Osteoblast (primary cell): Measurements from ENCODE around the gene CPZ. TPM values are rescaled to one million over a fixed set of nuclear protein-coding genes. Genes with fewer than 3 reads are reported as not detected.

Source experiments
- DNase-seq: peaks from one replicate; pipeline ENCODE4 v3.0.0; 2011; ENCODE audit warnings: low spot score, mixed read lengths; ENCODE audit not compliant: insufficient read length; ENCODE audit errors: missing footprints
- H2AFZ ChIP-seq: 2 replicates; pipeline ENCODE4 v1.6.0; 2011; ENCODE audit warnings: mild to moderate bottlenecking, low read length
- H3K27ac ChIP-seq: 2 replicates; pipeline ENCODE4 v1.5.1; 2011; ENCODE audit warnings: mild to moderate bottlenecking, low read depth, low read length, moderate library complexity
- H3K27me3 ChIP-seq: 2 replicates; pipeline ENCODE4 v1.6.0; 2012; ENCODE audit warnings: mild to moderate bottlenecking, control low read depth, inconsistent platforms, low read length, moderate library complexity; ENCODE audit not compliant: insufficient read depth
- H3K36me3 ChIP-seq: 2 replicates; pipeline ENCODE4 v1.5.1; 2011; ENCODE audit warnings: mild to moderate bottlenecking, low read length, control low read depth, moderate library complexity; ENCODE audit not compliant: insufficient read depth
- H3K4me1 ChIP-seq: 2 replicates; pipeline ENCODE4 v1.5.1; 2011; ENCODE audit warnings: mild to moderate bottlenecking, low read length, control low read depth, moderate library complexity; ENCODE audit not compliant: insufficient read depth
- H3K4me2 ChIP-seq: 2 replicates; pipeline ENCODE4 v1.6.0; 2011; ENCODE audit warnings: mild to moderate bottlenecking, low read length; ENCODE audit not compliant: insufficient read depth
- H3K4me3 ChIP-seq: fragments of 200-600 bp; sonication (generic); 3 replicates; pipeline ENCODE4 v1.5.1; 2012; ENCODE audit warnings: mild to moderate bottlenecking, low read length, inconsistent platforms; ENCODE audit not compliant: insufficient read depth
- H3K79me2 ChIP-seq: 2 replicates; pipeline ENCODE4 v1.6.0; 2012; ENCODE audit warnings: mild to moderate bottlenecking, low read length, control low read depth, inconsistent platforms; ENCODE audit not compliant: insufficient read depth
- H3K9me3 ChIP-seq: 2 replicates; pipeline ENCODE4 v1.5.1; 2011; ENCODE audit warnings: low read depth, low read length, control low read depth
- H4K20me1 ChIP-seq: 2 replicates; pipeline ENCODE4 v1.6.0; 2012; ENCODE audit warnings: mild to moderate bottlenecking, low read length, control low read depth; ENCODE audit not compliant: insufficient read depth
- total RNA-seq: library from RNA; depleted of rRNA; stranded (reverse); fragments of >200 nt; gene quantifications from 2 replicates; pipeline ENCODE4 v1.2.3, GENCODE V29; 2012
- TF ChIP-seq, protein P1 (sequence below): IDR thresholded peaks from 2 replicates; pipeline ENCODE4 v1.5.1; 2011; ENCODE audit warnings: mild to moderate bottlenecking, low read depth, low read length, moderate library complexity; ENCODE audit errors: extremely low read depth

Gene CPZ
- total RNA-seq, 1 donor: 44.5 TPM

DNA sequence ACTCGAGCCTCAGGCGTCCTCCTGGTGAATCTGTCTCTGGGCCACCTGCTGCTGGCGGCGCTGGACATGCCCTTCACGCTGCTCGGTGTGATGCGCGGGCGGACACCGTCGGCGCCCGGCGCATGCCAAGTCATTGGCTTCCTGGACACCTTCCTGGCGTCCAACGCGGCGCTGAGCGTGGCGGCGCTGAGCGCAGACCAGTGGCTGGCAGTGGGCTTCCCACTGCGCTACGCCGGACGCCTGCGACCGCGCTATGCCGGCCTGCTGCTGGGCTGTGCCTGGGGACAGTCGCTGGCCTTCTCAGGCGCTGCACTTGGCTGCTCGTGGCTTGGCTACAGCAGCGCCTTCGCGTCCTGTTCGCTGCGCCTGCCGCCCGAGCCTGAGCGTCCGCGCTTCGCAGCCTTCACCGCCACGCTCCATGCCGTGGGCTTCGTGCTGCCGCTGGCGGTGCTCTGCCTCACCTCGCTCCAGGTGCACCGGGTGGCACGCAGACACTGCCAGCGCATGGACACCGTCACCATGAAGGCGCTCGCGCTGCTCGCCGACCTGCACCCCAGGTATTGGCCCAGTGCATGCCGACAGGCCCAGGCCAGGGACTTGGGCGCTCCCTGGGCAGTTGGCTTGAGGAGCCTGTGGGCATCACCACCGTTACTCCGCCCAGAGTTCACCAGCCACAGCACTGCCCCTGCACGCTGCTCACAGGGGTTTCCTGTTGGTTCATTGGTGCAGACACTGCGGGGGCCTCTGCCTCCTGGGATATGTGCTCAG is 11.3 kb upstream of the CPZ start:
- TF ChIP-seq, protein P1, sequence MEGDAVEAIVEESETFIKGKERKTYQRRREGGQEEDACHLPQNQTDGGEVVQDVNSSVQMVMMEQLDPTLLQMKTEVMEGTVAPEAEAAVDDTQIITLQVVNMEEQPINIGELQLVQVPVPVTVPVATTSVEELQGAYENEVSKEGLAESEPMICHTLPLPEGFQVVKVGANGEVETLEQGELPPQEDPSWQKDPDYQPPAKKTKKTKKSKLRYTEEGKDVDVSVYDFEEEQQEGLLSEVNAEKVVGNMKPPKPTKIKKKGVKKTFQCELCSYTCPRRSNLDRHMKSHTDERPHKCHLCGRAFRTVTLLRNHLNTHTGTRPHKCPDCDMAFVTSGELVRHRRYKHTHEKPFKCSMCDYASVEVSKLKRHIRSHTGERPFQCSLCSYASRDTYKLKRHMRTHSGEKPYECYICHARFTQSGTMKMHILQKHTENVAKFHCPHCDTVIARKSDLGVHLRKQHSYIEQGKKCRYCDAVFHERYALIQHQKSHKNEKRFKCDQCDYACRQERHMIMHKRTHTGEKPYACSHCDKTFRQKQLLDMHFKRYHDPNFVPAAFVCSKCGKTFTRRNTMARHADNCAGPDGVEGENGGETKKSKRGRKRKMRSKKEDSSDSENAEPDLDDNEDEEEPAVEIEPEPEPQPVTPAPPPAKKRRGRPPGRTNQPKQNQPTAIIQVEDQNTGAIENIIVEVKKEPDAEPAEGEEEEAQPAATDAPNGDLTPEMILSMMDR: no peak
- Histone ChIP-seq H3K9me3 (no peaks in the 10 kb centered on the region), H3K27ac (no peak overlapping the region), H3K4me3 (no peak overlapping the region), H3K36me3 (no peaks in the 10 kb centered on the region), H3K4me2 (no peak overlapping the region), H4K20me1 (no peaks in the 10 kb centered on the region), H3K4me1 (no peaks in the 10 kb centered on the region), H3K27me3 (peaks cover 41% of the 10 kb centered on the region), H3K79me2 (no peaks in the 10 kb centered on the region), H2AFZ (no peak overlapping the region)
- peak; percentile 55 for DNase-seq

DNA sequence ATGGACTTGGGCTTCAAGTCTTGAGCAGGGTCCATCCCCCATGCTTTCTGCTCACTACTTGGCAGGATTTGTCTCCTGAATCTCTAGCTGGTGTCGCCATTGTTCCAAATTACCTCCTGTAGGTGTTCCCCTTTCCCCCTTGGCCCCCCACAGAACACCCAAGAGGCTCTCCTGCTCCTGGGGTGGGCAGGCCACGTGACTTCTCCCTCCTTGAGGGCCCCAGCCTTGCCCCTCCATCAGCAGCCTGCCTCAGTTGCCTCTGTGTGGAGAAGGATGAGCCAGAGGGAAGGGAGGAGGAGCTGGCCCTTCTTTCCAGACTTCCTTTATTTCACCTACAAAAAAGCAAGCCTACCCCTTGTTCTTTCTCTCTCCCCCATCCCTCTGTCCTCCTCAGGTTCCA is 10.5 kb upstream of the CPZ start:
- Histone ChIP-seq H3K4me3 (no peak overlapping the region), H4K20me1 (no peaks in the 10 kb centered on the region), H3K4me2 (no peak overlapping the region), H3K4me1 (no peaks in the 10 kb centered on the region), H3K27me3 (peaks cover 40% of the 10 kb centered on the region), H3K9me3 (no peaks in the 10 kb centered on the region), H3K36me3 (no peaks in the 10 kb centered on the region), H2AFZ (no peak overlapping the region), H3K79me2 (no peaks in the 10 kb centered on the region), H3K27ac (no peak overlapping the region)
- peak; percentile 67 for DNase-seq
- TF ChIP-seq, protein P1: no peak

DNA sequence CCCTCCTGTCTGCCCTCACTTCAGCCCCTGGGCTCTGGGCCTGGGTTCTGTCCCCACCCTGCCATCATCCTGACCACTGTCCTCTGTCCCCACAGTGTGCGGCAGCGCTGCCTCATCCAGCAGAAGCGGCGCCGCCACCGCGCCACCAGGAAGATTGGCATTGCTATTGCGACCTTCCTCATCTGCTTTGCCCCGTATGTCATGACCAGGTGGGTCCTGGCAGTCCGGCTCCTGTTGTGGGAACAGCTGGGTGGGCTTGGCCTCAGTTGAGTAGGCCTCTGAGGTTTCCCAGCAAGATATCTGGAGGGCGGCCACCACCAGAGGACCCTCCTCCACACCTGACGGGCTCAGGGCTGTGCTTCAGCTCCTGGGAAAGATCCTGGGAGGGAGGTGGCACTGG is 10.1 kb upstream of the CPZ start:
- TF ChIP-seq, protein P1: no peak
- Histone ChIP-seq H2AFZ (no peak overlapping the region), H3K9me3 (no peaks in the 10 kb centered on the region), H3K4me1 (no peaks in the 10 kb centered on the region), H4K20me1 (no peaks in the 10 kb centered on the region), H3K4me3 (no peak overlapping the region), H3K36me3 (no peaks in the 10 kb centered on the region), H3K27me3 (peaks cover 38% of the 10 kb centered on the region), H3K27ac (no peak overlapping the region), H3K4me2 (no peak overlapping the region), H3K79me2 (no peaks in the 10 kb centered on the region)
- peak; percentile 39 for DNase-seq

GRCh38 chr4:8582941-8583654 is 9.5 kb upstream of the CPZ start:
- DNase-seq: peak; percentile 58
- Histone ChIP-seq H2AFZ (no peak overlapping the region), H3K79me2 (no peaks in the 10 kb centered on the region), H3K4me1 (no peaks in the 10 kb centered on the region), H3K36me3 (no peaks in the 10 kb centered on the region), H3K9me3 (no peaks in the 10 kb centered on the region), H3K4me3 (no peak overlapping the region), H3K27ac (no peak overlapping the region), H3K4me2 (no peak overlapping the region), H4K20me1 (no peaks in the 10 kb centered on the region), H3K27me3 (peaks cover 37% of the 10 kb centered on the region)
- TF ChIP-seq, protein P1: no peak
